HG02759 (cell line): Measurements from ENCODE around the gene SDK1.

Experiments
- ATAC-seq: cut with Tn5 transposase; IDR thresholded peaks from one replicate; pipeline ENCODE4 v1.9.1; 2021; ENCODE audit warnings: mild to moderate bottlenecking, moderate library complexity; ENCODE audit not compliant: unreplicated experiment

SDK1 gene

GRCh38 chr7:3964980-3965606 is 664.0 kb downstream of the SDK1 start:
- no peak for ATAC-seq

GRCh38 chr7:3965794-3966395 is 664.8 kb downstream of the SDK1 start:
- ATAC-seq: no peak

GRCh38 chr7:3968234-3968633 is 667.2 kb downstream of the SDK1 start:
- ATAC-seq: no peak

GRCh38 chr7:3969286-3969685 is 668.2 kb downstream of the SDK1 start:
- no peak for ATAC-seq

GRCh38 chr7:3971323-3971722 is 670.3 kb downstream of the SDK1 start:
- ATAC-seq: no peak

GRCh38 chr7:3973264-3973663 is 672.2 kb downstream of the SDK1 start:
- no peak for ATAC-seq

GRCh38 chr7:3974329-3974728 is 673.3 kb downstream of the SDK1 start:
- ATAC-seq: no peak

- no peak for ATAC-seq
Observed at GRCh38 chr7:3975371-3975770, 674.3 kb downstream of the SDK1 start.

GRCh38 chr7:3977391-3977790 is 676.3 kb downstream of the SDK1 start:
- ATAC-seq: no peak

- ATAC-seq: no peak
Observed at GRCh38 chr7:3978839-3979238, 677.8 kb downstream of the SDK1 start.

- no peak for ATAC-seq
Observed at GRCh38 chr7:3979611-3980299, 678.7 kb downstream of the SDK1 start.

- no peak for ATAC-seq
Observed at GRCh38 chr7:3980300-3980643, 679.2 kb downstream of the SDK1 start.

- ATAC-seq: no peak
Observed at GRCh38 chr7:3981281-3981680, 680.2 kb downstream of the SDK1 start.

GRCh38 chr7:3984456-3984855 is 683.4 kb downstream of the SDK1 start:
- ATAC-seq: no peak

GRCh38 chr7:3986927-3987326 is 685.9 kb downstream of the SDK1 start:
- ATAC-seq: no peak

- ATAC-seq: no peak
Observed at GRCh38 chr7:3987426-3987927, 686.4 kb downstream of the SDK1 start.

- ATAC-seq: no peak
Observed at GRCh38 chr7:3989723-3990122, 688.7 kb downstream of the SDK1 start.

GRCh38 chr7:3991731-3992231 is 690.7 kb downstream of the SDK1 start:
- ATAC-seq: no peak

- ATAC-seq: no peak
Observed at GRCh38 chr7:3992841-3993240, 691.8 kb downstream of the SDK1 start.

GRCh38 chr7:3994764-3995163 is 693.7 kb downstream of the SDK1 start:
- no peak for ATAC-seq

GRCh38 chr7:3995187-3995586 is 694.1 kb downstream of the SDK1 start:
- ATAC-seq: no peak

GRCh38 chr7:3998060-3998459 is 697.0 kb downstream of the SDK1 start:
- no peak for ATAC-seq
